ENCODE measurements around the gene NOTCH4. TPM values are rescaled to one million over a fixed set of nuclear protein-coding genes. Genes with fewer than 3 reads are reported as not detected.

The NOTCH4 gene
- total RNA-seq, 1 donor from 2014 or later: 0.83 TPM

DNA sequence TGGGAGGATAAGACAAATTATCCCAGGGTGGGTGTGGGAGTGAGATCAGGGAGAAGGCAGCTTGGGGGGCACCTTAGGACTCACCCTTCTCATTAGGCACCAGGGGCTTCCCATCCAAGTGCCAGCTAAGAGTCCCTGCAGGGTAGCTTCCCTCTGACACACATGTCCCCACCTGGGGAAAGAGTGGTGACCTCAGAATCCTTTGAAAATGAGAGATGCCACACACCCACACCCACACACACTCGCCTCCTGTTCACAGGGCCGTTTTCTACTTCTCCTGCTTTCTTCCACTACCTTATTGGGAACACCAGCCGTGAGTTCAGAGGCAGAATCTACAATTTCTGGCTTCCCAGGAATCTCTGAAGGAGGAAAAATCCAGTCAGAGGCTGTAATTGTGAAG, 40.8 kb downstream of the NOTCH4 start:
- TF ChIP-seq, protein P1, sequence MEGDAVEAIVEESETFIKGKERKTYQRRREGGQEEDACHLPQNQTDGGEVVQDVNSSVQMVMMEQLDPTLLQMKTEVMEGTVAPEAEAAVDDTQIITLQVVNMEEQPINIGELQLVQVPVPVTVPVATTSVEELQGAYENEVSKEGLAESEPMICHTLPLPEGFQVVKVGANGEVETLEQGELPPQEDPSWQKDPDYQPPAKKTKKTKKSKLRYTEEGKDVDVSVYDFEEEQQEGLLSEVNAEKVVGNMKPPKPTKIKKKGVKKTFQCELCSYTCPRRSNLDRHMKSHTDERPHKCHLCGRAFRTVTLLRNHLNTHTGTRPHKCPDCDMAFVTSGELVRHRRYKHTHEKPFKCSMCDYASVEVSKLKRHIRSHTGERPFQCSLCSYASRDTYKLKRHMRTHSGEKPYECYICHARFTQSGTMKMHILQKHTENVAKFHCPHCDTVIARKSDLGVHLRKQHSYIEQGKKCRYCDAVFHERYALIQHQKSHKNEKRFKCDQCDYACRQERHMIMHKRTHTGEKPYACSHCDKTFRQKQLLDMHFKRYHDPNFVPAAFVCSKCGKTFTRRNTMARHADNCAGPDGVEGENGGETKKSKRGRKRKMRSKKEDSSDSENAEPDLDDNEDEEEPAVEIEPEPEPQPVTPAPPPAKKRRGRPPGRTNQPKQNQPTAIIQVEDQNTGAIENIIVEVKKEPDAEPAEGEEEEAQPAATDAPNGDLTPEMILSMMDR (IDR thresholded peaks at IDR 0.05): no peak
- Mint-ChIP-seq H3K27me3 (ENCODE audit: unreplicated experiment) (no peaks in the 10 kb centered on the region), H3K4me3 (ENCODE audit: unreplicated experiment) (no peak overlapping the region), H3K4me1 (ENCODE audit: unreplicated experiment) (peaks cover 36% of the 10 kb centered on the region), H3K9me3 (ENCODE audit: unreplicated experiment) (no peaks in the 10 kb centered on the region), H3K36me3 (ENCODE audit: unreplicated experiment) (peaks cover 36% of the 10 kb centered on the region), H3K27ac (ENCODE audit: unreplicated experiment) (no peak overlapping the region)
- no peak for DNase-seq (ENCODE audit: extremely low spot score, unreplicated experiment)

DNA sequence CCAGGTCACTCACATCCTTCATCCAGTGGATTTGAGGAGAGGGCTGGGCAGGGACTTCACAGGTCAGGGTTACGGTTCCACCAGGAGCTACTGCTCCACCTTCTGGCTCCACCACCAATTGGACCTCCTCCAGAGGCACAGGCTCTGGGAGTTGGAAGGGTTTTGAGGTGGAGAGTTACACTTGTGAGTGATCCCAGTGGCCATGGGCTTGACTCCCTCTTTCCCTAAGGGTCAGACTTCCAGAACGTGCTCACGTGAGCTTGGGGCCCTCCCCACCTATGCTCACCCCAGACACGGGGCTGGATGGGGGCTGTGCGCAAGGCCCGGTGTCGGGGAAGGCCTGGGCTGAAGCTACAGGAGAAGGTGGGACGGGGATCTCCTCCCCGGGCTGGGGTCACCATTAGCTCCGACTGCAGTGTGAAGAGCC, 41.3 kb downstream of the NOTCH4 start:
- no peaks in the 10 kb centered on the region for H3K27me3 Mint-ChIP-seq (ENCODE audit: unreplicated experiment)
- H3K4me1 Mint-ChIP-seq (ENCODE audit: unreplicated experiment): peaks cover 34% of the 10 kb centered on the region
- no peak overlapping the region for H3K4me3 Mint-ChIP-seq (ENCODE audit: unreplicated experiment)
- TF ChIP-seq, protein P1 (IDR thresholded peaks at IDR 0.05): no peak
- no peak for DNase-seq (ENCODE audit: extremely low spot score, unreplicated experiment)
- no peak overlapping the region for H3K27ac Mint-ChIP-seq (ENCODE audit: unreplicated experiment)
- peaks cover 32% of the 10 kb centered on the region for H3K36me3 Mint-ChIP-seq (ENCODE audit: unreplicated experiment)
- H3K9me3 Mint-ChIP-seq (ENCODE audit: unreplicated experiment): no peaks in the 10 kb centered on the region

DNA sequence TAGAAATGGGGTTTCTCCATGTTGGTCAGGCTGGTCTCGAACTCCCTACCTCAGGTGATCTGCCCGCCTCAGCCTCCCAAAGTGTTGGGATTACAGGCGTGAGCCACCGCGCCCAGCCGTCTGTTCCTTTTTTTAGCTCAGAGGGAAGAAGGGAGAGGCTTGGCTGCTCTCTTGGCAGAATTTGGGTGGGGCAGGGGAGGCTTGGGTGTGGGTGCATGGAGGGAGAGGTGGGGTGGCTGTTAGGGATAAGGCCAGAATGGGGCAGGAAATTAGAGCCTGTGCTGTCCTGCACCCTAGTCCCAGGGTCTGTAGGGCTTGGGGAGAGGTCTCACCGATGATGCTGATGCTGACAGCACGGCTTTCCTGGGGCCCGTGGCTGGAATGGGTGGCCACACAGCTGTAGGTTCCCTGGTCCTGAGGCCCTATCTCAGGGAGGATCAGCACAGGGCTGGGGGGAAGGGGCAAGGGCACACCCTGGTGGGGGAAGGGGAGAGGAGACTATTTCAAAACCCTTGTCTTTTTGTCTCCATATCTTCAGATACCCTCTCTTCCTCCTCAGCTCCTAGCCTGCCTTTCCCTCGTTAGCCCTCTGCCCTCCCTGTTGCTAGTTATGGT, 41.8 kb downstream of the NOTCH4 start:
- Mint-ChIP-seq H3K27me3 (ENCODE audit: unreplicated experiment) (no peaks in the 10 kb centered on the region), H3K4me1 (ENCODE audit: unreplicated experiment) (peaks cover 34% of the 10 kb centered on the region), H3K4me3 (ENCODE audit: unreplicated experiment) (no peak overlapping the region), H3K9me3 (ENCODE audit: unreplicated experiment) (no peaks in the 10 kb centered on the region), H3K27ac (ENCODE audit: unreplicated experiment) (no peak overlapping the region), H3K36me3 (ENCODE audit: unreplicated experiment) (peaks cover 27% of the 10 kb centered on the region)
- DNase-seq (ENCODE audit: extremely low spot score, unreplicated experiment): no peak
- TF ChIP-seq, protein P1 (IDR thresholded peaks at IDR 0.05): no peak

DNA sequence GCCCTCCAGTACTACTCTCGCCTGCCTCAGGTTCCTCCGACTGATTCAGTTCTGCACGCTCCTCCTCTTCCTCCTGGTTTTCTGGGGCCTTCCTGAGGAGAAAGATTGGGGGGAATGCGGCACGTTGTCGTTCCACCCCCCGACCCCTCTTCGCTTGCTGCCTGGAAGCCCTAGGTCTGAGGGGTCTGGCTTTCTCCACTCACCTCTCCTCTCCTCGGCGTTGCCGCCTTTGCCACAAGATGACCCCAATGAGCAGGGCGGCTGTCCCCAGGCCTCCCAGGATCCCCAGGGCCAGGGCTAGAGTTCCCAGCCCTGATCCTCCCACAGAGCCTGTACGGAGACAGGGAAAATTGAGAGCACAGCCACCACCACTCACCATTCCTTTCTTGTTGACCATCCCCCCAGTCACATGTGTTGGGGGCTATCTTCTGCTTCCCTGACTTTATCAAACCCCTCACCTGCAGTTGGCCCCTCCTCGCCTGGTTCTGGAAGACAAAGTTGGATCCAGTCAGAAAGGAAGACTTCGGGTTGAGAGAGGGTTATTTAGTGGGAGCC, 42.6 kb downstream of the NOTCH4 start:
- Mint-ChIP-seq H3K27ac (ENCODE audit: unreplicated experiment) (no peak overlapping the region), H3K4me3 (ENCODE audit: unreplicated experiment) (no peak overlapping the region), H3K27me3 (ENCODE audit: unreplicated experiment) (no peaks in the 10 kb centered on the region), H3K9me3 (ENCODE audit: unreplicated experiment) (no peaks in the 10 kb centered on the region), H3K36me3 (ENCODE audit: unreplicated experiment) (peaks cover 21% of the 10 kb centered on the region), H3K4me1 (ENCODE audit: unreplicated experiment) (peaks cover 37% of the 10 kb centered on the region)
- DNase-seq (ENCODE audit: extremely low spot score, unreplicated experiment): no peak
- TF ChIP-seq, protein P1 (IDR thresholded peaks at IDR 0.05): no peak

DNA sequence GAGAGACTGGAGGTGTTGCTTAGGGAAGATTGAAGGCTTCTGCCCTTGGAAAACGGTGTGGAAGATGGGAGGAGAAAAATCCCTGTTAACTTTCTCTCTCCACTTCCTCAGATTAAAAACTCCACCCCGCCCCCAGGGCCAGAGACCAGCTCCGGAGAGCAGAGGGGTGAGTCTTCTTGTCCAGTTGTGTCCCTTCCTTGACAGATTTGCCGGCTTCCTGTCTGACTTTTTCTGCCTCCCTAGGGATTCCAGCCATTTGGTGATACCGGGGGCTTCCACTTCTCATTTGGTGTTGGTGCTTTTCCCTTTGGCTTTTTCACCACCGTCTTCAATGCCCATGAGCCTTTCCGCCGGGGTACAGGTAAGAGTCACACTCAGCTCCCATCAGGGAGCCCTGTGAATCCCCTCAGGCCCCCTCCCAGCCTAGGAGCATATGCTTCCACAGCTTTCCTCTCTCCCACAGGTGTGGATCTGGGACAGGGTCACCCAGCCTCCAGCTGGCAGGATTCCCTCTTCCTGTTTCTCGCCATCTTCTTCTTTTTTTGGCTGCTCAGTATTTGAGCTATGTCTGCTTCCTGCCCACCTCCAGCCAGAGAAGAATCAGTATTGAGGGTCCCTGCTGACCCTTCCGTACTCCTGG, 44.0 kb downstream of the NOTCH4 start:
- no peak for DNase-seq (ENCODE audit: extremely low spot score, unreplicated experiment)
- H3K36me3 Mint-ChIP-seq (ENCODE audit: unreplicated experiment): peaks cover 17% of the 10 kb centered on the region
- H3K27me3 Mint-ChIP-seq (ENCODE audit: unreplicated experiment): no peaks in the 10 kb centered on the region
- H3K9me3 Mint-ChIP-seq (ENCODE audit: unreplicated experiment): no peaks in the 10 kb centered on the region
- TF ChIP-seq, protein P1 (IDR thresholded peaks at IDR 0.05): no peak
- peak overlapping the region; percentile 90 for H3K4me3 Mint-ChIP-seq (ENCODE audit: unreplicated experiment)
- H3K27ac Mint-ChIP-seq (ENCODE audit: unreplicated experiment): peak overlapping the region; percentile 23
- peaks cover 36% of the 10 kb centered on the region for H3K4me1 Mint-ChIP-seq (ENCODE audit: unreplicated experiment)
